NB4 (cell line): ENCODE measurements around the gene PDX1.

Source experiments
- POLR2A ChIP-seq: IDR thresholded peaks from 2 replicates; pipeline ENCODE4 v1.6.1; 2011; ENCODE audit warnings: mild to moderate bottlenecking; ENCODE audit not compliant: insufficient read length; ENCODE audit errors: extremely low read depth
- TF ChIP-seq, protein P1 (sequence below): IDR thresholded peaks from 2 replicates; pipeline ENCODE4 v1.6.1; 2011; ENCODE audit warnings: low read depth, low read length
- TF ChIP-seq, protein P2 (sequence below): IDR thresholded peaks from one replicate; pipeline ENCODE4 v1.5.1; 2012; ENCODE audit warnings: low read depth, low read length

DNA sequence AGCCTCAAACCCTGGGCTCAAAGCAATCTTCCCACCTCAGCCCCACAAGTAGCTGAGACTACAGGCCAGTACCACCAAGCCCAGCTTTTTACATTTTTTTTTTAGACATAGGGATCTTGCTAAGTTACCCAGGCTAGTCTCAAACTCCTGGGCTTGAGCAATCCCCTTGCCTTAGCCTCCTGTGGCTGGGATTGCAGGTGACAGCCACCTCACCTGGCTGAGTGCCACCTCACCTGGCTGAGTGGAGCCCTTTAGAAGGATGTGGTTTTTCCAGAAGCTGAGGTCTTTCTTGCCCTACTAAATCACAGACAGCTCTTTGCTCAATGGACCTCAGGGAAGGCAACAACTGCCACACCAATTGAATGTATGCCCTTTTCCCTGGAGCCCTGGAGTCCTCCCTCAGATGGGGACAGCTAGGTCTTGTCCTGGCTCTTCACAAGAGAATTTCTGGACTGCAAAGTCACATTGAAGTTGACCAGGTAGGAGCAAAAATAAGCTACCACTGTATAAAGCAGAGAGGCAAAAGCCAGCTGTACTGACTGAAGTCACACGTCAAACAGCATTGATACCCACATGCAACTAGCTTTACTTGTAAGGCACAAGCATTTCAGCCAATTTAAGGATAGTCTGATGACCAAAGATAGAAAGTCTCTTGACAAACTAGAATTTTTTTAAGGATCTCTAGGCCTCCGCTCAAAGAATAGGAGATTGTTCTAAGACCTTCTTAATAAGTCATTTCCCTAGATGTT is 14.0 kb downstream of the PDX1 start:
- TF ChIP-seq, protein P1, sequence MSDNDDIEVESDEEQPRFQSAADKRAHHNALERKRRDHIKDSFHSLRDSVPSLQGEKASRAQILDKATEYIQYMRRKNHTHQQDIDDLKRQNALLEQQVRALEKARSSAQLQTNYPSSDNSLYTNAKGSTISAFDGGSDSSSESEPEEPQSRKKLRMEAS: no peak
- TF ChIP-seq, protein P2, sequence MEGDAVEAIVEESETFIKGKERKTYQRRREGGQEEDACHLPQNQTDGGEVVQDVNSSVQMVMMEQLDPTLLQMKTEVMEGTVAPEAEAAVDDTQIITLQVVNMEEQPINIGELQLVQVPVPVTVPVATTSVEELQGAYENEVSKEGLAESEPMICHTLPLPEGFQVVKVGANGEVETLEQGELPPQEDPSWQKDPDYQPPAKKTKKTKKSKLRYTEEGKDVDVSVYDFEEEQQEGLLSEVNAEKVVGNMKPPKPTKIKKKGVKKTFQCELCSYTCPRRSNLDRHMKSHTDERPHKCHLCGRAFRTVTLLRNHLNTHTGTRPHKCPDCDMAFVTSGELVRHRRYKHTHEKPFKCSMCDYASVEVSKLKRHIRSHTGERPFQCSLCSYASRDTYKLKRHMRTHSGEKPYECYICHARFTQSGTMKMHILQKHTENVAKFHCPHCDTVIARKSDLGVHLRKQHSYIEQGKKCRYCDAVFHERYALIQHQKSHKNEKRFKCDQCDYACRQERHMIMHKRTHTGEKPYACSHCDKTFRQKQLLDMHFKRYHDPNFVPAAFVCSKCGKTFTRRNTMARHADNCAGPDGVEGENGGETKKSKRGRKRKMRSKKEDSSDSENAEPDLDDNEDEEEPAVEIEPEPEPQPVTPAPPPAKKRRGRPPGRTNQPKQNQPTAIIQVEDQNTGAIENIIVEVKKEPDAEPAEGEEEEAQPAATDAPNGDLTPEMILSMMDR: no peak
- TF ChIP-seq POLR2A: no peak
